ENCODE data around the gene SMIM10L2A.
"Not testable (repeated sequence)": the region's sequence is repeated elsewhere in the genome, so short reads cannot be mapped to it uniquely, and the experiment has no call there.

Gene SMIM10L2A

GRCh38 chrX:135423173-135423864 is 1.6 kb downstream of the SMIM10L2A start:
- DNase-seq (ENCODE audit: low spot score) = not testable (repeated sequence)

GRCh38 chrX:135424469-135424868 is 2.7 kb downstream of the SMIM10L2A start:
- no peak for DNase-seq (ENCODE audit: low spot score)

DNA sequence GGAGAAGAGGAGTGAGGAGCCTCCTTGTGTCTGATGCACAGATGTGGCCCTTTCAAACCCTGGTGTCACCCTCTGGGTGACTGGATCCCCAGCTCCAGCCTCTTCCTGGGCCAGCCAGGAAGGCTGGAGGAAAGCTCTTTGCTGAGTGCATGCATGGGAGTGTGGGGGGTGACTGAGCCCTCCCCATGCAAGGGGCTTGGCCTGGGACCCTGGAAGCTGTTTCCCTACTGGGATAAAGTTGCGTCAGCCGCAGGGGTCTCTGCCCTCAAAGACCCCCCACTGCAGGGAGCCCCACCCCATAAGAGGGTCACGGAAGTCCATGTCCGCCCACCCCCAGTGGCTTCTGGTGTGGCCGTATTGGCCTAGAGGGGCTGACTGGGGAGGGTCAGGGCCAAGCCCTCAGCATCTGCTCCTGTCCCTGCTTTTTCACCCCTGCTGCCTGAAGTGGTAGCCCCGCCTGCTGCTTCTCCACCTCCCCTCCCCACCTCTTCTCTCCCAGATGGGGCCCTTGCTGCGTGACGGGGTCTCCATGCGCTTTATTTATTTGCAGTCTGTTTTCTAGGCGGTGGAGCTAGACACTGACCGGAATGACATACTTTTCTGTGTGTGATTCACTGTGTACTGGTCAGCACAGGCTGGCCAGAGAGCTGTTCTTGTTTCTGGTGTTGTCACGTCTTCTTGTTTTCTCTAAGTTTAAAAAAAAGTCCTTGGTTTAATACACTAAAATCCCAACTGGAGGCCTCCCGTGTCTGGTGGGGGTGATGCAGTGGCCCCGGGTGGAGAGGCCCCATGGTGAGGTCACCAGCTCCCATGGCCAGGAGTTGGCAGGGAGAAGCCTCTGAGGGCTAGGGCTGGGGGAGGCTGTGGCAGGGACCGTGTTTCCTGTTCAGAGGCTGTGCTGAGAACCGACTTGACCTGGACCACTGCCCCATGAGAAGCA is 3.6 kb downstream of the SMIM10L2A start:
- no peak for DNase-seq (ENCODE audit: low spot score)

GRCh38 chrX:135429429-135429828 is 7.7 kb downstream of the SMIM10L2A start:
- no peak for DNase-seq (ENCODE audit: low spot score)

- DNase-seq (ENCODE audit: low spot score) = no peak
Measured at GRCh38 chrX:135431886-135432285, 10.1 kb downstream of the SMIM10L2A start.

- no peak for DNase-seq (ENCODE audit: low spot score)
Measured at GRCh38 chrX:135432453-135432852, 10.7 kb downstream of the SMIM10L2A start.

- no peak for DNase-seq (ENCODE audit: low spot score)
Measured at GRCh38 chrX:135432881-135433521, 11.3 kb downstream of the SMIM10L2A start.

- no peak for DNase-seq (ENCODE audit: low spot score)
Measured at GRCh38 chrX:135433531-135434257, 11.9 kb downstream of the SMIM10L2A start.

DNA sequence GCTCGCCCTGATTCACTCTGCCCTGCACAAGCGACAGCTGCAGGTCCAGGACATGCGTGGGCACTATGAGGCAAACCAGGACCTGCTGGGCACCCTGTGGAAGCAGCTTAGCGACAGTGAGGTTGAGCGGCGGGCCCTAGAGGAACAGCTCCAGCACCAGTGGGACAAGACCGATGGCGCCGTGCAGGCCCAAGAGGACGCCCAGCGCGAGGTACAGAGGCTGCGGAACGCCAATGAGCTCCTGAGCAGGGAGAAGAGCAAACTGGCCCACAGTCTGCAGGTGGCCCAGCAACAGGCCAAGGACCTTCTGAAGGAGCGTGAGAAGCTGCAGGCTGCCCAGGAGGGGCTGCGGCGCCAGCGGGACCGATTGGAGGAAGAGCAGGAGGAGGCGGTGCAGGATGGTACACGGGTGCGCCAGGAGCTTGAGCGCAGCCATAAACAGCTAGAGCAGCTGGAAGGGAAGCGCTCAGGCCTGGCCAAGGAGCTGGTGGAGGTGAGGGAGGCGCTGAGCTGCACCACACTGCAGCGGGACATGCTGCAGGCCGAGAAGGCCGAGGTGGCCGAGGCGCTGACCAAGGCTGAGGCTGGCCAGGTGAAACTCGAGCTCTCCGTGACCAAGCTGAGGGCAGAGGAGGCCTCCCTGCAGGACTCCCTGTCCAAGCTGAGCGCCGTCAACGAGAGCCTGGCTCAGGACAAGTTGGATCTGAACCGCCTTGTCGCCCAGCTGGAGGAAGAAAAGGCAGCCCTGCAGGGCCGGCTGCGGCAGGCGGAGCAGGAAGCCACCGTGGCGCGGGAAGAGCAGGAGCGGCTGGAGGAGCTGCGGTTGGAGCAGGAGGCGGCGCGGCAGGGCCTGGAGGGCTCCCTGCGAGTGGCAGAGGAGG is 12.8 kb downstream of the SMIM10L2A start:
- DNase-seq (ENCODE audit: low spot score) = no peak

DNA sequence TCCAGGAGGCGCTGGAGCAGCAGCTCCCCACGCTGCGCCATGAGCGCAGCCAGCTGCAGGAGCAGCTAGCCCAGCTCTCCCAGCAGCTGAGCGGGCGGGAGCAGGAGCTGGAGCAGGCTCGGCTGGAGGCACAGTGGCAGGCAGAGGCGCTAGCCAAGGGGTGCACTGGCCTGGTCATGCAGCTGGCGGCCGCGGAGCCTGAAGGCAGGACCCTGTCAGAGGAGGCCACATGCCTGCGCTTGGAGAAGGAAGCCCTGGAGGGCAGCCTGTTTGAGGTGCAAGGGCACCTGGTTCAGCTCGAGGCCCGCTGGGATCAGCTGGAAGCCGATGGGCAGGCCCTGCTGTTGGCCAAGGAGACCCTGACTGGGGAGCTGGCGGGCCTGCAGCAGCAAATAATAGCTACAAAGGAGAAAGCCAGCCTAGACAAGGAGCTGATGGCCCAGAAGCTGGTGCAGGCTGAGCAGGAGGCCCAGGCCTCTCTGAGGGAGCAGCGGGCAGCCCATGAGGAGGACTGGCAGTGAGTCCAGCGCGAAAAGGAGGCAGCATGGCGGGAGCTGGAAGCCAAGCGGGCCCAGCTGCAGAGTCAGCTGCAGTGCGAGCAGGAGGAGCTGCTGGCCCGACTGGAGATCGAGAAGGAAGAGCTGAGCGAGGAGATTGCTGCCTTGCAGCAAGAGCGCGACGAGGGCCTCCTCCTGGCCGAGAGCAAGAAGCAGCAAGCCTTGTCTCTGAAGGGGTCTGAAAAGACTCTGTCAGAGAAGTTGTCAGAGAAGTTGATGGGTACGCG is 13.6 kb downstream of the SMIM10L2A start:
- DNase-seq (ENCODE audit: low spot score) = no peak

DNA sequence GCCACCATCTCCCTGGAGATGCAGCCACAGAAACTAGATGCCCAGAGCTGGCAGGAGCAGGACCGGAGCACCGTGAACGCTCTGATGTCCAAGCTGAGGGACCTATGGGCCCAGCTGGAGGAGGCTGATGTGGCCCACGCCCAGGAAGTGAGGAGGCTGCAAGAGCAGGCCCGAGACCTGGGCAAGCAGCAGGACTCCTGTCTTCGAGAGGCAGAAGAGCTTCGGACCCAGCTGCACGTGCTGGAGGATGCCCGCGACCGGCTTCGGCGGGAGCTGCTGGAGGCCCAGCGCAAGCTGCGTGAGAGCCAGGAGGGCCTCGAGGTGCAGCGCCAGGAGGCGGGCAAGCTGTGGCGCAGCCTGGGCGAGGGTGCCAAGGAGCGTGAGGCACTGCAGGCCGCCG is 14.2 kb downstream of the SMIM10L2A start:
- DNase-seq (ENCODE audit: low spot score) = no peak

GRCh38 chrX:135436456-135436855 is 14.7 kb downstream of the SMIM10L2A start:
- DNase-seq (ENCODE audit: low spot score) = no peak

GRCh38 chrX:135436966-135437866 is 15.5 kb downstream of the SMIM10L2A start:
- no peak for DNase-seq (ENCODE audit: low spot score)

DNA sequence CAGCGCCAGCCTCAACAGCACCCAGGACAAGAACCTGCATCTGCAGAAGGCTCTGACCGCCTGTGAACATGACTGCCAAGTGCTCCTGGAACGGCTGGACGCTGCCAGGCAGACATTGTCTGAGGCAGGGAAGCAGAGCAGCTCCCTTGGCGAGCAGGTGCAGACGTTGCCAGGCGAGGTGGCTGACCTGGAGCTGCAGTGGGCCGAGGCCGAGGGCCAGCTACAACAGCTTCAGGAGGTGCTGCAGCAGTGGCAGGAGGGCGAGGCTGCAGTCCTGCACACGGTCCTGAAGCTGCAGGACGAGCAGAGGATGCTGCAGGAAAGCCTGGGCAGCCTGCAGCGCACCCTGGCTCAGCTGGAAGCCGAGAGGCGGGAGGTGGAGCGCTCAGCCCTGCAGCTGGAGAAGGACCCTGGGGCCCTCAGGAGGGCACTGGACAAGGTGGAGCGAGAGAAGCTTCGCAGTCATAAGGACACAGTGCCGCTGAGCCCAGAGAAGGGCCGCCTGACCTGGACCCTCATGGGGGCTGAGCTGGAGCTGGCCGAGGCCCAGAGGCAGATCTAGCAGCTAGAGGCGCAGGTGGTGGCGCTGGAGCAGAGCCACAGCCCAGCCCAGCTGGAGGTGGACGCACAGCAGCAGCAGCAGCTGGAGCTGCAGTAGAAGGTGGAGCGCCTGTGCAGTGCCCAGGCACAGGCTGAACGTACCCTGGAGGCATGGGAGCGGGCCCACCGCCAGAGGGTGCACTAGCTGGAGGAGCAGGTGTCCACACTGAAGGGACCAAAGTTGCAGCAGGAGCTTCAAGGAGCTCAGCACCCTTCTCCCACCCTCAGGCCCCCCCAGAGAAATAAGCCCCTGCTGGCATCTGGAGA is 16.4 kb downstream of the SMIM10L2A start:
- DNase-seq (ENCODE audit: low spot score) = no peak

DNA sequence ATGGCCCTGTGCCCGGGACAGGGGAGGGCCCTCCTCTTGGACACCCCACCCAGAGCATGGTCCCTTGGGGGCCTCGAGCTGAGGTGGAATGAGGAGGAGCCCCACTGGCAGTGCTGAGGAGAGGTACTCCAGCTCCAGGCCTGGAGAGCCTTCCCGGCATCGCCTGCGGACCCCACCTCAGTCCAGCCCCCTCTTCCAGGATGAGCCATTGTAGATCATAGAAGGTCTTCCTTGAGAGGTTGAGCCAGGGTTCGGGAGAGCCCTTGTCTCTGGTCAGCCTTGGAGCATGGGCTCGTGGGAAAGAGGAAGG is 16.9 kb downstream of the SMIM10L2A start:
- DNase-seq (ENCODE audit: low spot score) = no peak

DNA sequence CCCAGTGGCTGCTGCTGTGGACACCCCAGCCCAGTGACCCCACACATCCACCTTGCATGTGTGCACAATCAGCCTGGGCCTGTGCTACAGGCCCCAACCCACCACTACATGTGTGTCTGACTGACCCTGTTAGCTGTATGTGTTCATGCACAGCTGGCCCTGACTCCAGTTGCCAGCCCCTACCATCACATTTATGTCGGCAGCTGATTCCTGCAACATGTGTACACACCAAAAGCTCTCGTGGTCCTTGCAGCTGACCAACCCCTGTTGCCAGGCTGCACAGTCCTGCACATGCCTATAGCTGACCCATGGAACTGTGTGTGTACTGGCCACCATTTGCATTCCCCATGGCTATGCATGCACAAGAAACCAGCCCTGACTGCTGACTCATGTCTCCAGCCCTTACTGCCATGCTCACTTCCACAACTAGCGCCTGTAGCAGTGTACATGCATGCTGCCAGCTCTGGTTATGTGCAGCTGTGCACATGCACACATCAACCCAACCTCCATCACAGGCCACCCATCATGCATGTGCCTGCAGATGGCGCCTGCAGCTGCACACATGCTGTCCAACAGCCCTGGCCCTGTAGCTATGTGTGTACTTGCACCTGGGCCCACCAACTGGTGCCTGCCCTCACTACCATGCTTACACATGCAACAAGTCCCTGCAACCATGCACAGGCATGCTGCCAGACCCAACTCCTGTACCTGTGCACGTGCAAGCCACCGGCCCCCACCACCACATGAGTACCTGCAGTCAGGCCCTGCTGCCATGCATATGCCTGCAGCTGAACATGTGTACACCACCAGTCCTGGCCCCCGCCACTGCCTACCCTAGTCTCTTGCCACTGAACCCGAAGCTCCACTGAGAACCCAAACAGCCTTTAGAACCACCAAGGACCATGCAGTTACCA is 28.1 kb downstream of the SMIM10L2A start:
- no peak for DNase-seq (ENCODE audit: low spot score)

- no peak for DNase-seq (ENCODE audit: low spot score)
Measured at GRCh38 chrX:135453381-135453780, 31.6 kb downstream of the SMIM10L2A start.
